ENCODE measurements around the gene PCDH9.

PCDH9 gene

GRCh38 chr13:67062160-67062559 lies 168.0 kb downstream of the PCDH9 start:
- Histone ChIP-seq H3K4me3 (ENCODE audit: severe bottlenecking) (no peak overlapping the region), H3K27ac (ENCODE audit: poor library complexity, severe bottlenecking) (no peak overlapping the region), H3K9me3 (ENCODE audit: severe bottlenecking) (no peaks in the 10 kb centered on the region), H3K36me3 (ENCODE audit: low read depth) (no peaks in the 10 kb centered on the region), H3K4me1 (ENCODE audit: insufficient read depth, poor library complexity, severe bottlenecking) (no peaks in the 10 kb centered on the region), H3K27me3 (ENCODE audit: insufficient read depth, poor library complexity, severe bottlenecking) (no peaks in the 10 kb centered on the region)
- ATAC-seq (ENCODE audit: low read depth) (no peak), DNase-seq (ENCODE audit: low spot score) (no peak)
- TF ChIP-seq CTCF (IDR thresholded peaks at IDR 0.05; ENCODE audit: poor library complexity, severe bottlenecking): no peak

- H3K4me1 ChIP-seq (ENCODE audit: insufficient read depth, poor library complexity, severe bottlenecking): no peaks in the 10 kb centered on the region
- H3K9me3 ChIP-seq (ENCODE audit: severe bottlenecking): no peaks in the 10 kb centered on the region
- ATAC-seq (ENCODE audit: low read depth): no peak
- H3K27me3 ChIP-seq (ENCODE audit: insufficient read depth, poor library complexity, severe bottlenecking): no peaks in the 10 kb centered on the region
- H3K36me3 ChIP-seq (ENCODE audit: low read depth): no peaks in the 10 kb centered on the region
- DNase-seq (ENCODE audit: low spot score): no peak
- TF ChIP-seq CTCF (IDR thresholded peaks at IDR 0.05; ENCODE audit: poor library complexity, severe bottlenecking): no peak
- no peak overlapping the region for H3K4me3 ChIP-seq (ENCODE audit: severe bottlenecking)
- no peak overlapping the region for H3K27ac ChIP-seq (ENCODE audit: poor library complexity, severe bottlenecking)
Measured at GRCh38 chr13:67061750-67062149, 168.4 kb downstream of the PCDH9 start.

GRCh38 chr13:67052550-67053490 lies 177.3 kb downstream of the PCDH9 start:
- no peak for TF ChIP-seq CTCF (IDR thresholded peaks at IDR 0.05; ENCODE audit: poor library complexity, severe bottlenecking)
- Histone ChIP-seq H3K36me3 (ENCODE audit: low read depth) (no peaks in the 10 kb centered on the region), H3K9me3 (ENCODE audit: severe bottlenecking) (no peaks in the 10 kb centered on the region), H3K4me1 (ENCODE audit: insufficient read depth, poor library complexity, severe bottlenecking) (no peaks in the 10 kb centered on the region), H3K4me3 (ENCODE audit: severe bottlenecking) (no peak overlapping the region), H3K27ac (ENCODE audit: poor library complexity, severe bottlenecking) (no peak overlapping the region), H3K27me3 (ENCODE audit: insufficient read depth, poor library complexity, severe bottlenecking) (no peaks in the 10 kb centered on the region)
- ATAC-seq (ENCODE audit: low read depth) (no peak), DNase-seq (ENCODE audit: low spot score) (no peak)

GRCh38 chr13:67049744-67050143 lies 180.4 kb downstream of the PCDH9 start:
- no peak for TF ChIP-seq CTCF (IDR thresholded peaks at IDR 0.05; ENCODE audit: poor library complexity, severe bottlenecking)
- Histone ChIP-seq H3K27ac (ENCODE audit: poor library complexity, severe bottlenecking) (no peak overlapping the region), H3K36me3 (ENCODE audit: low read depth) (no peaks in the 10 kb centered on the region), H3K27me3 (ENCODE audit: insufficient read depth, poor library complexity, severe bottlenecking) (no peaks in the 10 kb centered on the region), H3K4me1 (ENCODE audit: insufficient read depth, poor library complexity, severe bottlenecking) (no peaks in the 10 kb centered on the region), H3K4me3 (ENCODE audit: severe bottlenecking) (no peak overlapping the region), H3K9me3 (ENCODE audit: severe bottlenecking) (no peaks in the 10 kb centered on the region)
- ATAC-seq (ENCODE audit: low read depth): no peak
- no peak for DNase-seq (ENCODE audit: low spot score)

- H3K9me3 ChIP-seq (ENCODE audit: severe bottlenecking): no peaks in the 10 kb centered on the region
- TF ChIP-seq CTCF (IDR thresholded peaks at IDR 0.05; ENCODE audit: poor library complexity, severe bottlenecking): no peak
- H3K4me3 ChIP-seq (ENCODE audit: severe bottlenecking): no peak overlapping the region
- no peaks in the 10 kb centered on the region for H3K27me3 ChIP-seq (ENCODE audit: insufficient read depth, poor library complexity, severe bottlenecking)
- ATAC-seq (ENCODE audit: low read depth): no peak
- no peaks in the 10 kb centered on the region for H3K4me1 ChIP-seq (ENCODE audit: insufficient read depth, poor library complexity, severe bottlenecking)
- no peak for DNase-seq (ENCODE audit: low spot score)
- no peak overlapping the region for H3K27ac ChIP-seq (ENCODE audit: poor library complexity, severe bottlenecking)
- no peaks in the 10 kb centered on the region for H3K36me3 ChIP-seq (ENCODE audit: low read depth)
Measured at GRCh38 chr13:67048821-67049150, 181.3 kb downstream of the PCDH9 start.
